HepG2 (cell line): ENCODE results near the gene TMC8.

Source experiments
- ARHGAP35 ChIP-seq: sonication (generic); formaldehyde crosslinking; IDR thresholded peaks from 2 replicates; pipeline ENCODE4 v1.9.0; 2022; ENCODE audit warnings: mild to moderate bottlenecking, inconsistent platforms, moderate library complexity, missing genetic modification reagents, borderline replicate concordance
- ETV5 ChIP-seq: IDR thresholded peaks from 2 replicates; pipeline ENCODE4 v1.6.1; 2018; ENCODE audit warnings: missing biosample characterization, missing genetic modification reagents, inconsistent platforms, borderline replicate concordance
- FOXA1 ChIP-seq, 2 experiments: fragments of 450-650 bp in 1 of 2; sonication (generic) in 1 of 2; formaldehyde crosslinking in 1 of 2; IDR thresholded peaks; 2 replicates each; pipeline versions ENCODE4 v1.4.0 to v1.6.1; 2016 to 2020; ENCODE audit warnings: missing genetic modification reagents in 1 of 2
- HIVEP1 ChIP-seq: sonication (generic); formaldehyde crosslinking; IDR thresholded peaks from 2 replicates; pipeline ENCODE4 v1.4.0; 2020; ENCODE audit warnings: mild to moderate bottlenecking, missing genetic modification reagents
- PRDM10 ChIP-seq: sonication (generic); formaldehyde crosslinking; IDR thresholded peaks from 2 replicates; pipeline ENCODE4 v1.4.0; 2020; ENCODE audit warnings: low read depth, missing genetic modification reagents
- SMC3 ChIP-seq: IDR thresholded peaks from 2 replicates; pipeline ENCODE4 v1.6.1; 2011; ENCODE audit warnings: low read length, improper control_type of control experiment
- THAP7 ChIP-seq: sonication (generic); formaldehyde crosslinking; IDR thresholded peaks from 2 replicates; pipeline ENCODE4 v1.8.1; 2023; ENCODE audit warnings: mild to moderate bottlenecking, missing genetic modification reagents
- USF2 ChIP-seq, 2 experiments: sonication (generic) in 1 of 2; formaldehyde crosslinking in 1 of 2; IDR thresholded peaks; 2 replicates each; pipeline versions ENCODE4 v1.5.1 to v1.6.1; 2011 to 2020; ENCODE audit warnings: borderline replicate concordance in 1 of 2, low read depth in 1 of 2, low read length in 1 of 2, mild to moderate bottlenecking in 1 of 2, missing genetic modification reagents in 1 of 2, moderate library complexity in 1 of 2
- ZNF253 ChIP-seq: sonication (generic); formaldehyde crosslinking; IDR thresholded peaks from 2 replicates; pipeline ENCODE4 v1.8.0; 2022; ENCODE audit warnings: mild to moderate bottlenecking, missing genetic modification reagents, borderline replicate concordance
- ZNF362 ChIP-seq: sonication (generic); formaldehyde crosslinking; IDR thresholded peaks from 2 replicates; pipeline ENCODE4 v1.4.0; 2020; ENCODE audit warnings: missing genetic modification reagents, mild to moderate bottlenecking, borderline replicate concordance
- ZNF674 ChIP-seq: sonication (generic); formaldehyde crosslinking; IDR thresholded peaks from 2 replicates; pipeline ENCODE4 v1.5.0; 2020; ENCODE audit warnings: low read depth, mild to moderate bottlenecking, missing genetic modification reagents
- TF ChIP-seq, protein P1 (sequence below): conservative IDR thresholded peaks from 2 replicates; pipeline ENCODE4 v1.6.1; 2018; ENCODE audit warnings: missing genetic modification reagents

- TF ChIP-seq ZNF362 = no peak
- TF ChIP-seq ETV5 (CRISPR knock-in tag) = no peak
- TF ChIP-seq PRDM10 (CRISPR knock-in tag) = no peak
- TF ChIP-seq HIVEP1 (CRISPR knock-in tag) = no peak
- no peak for TF ChIP-seq ZNF674
- TF ChIP-seq ZNF253 = no peak
- TF ChIP-seq, protein P1, sequence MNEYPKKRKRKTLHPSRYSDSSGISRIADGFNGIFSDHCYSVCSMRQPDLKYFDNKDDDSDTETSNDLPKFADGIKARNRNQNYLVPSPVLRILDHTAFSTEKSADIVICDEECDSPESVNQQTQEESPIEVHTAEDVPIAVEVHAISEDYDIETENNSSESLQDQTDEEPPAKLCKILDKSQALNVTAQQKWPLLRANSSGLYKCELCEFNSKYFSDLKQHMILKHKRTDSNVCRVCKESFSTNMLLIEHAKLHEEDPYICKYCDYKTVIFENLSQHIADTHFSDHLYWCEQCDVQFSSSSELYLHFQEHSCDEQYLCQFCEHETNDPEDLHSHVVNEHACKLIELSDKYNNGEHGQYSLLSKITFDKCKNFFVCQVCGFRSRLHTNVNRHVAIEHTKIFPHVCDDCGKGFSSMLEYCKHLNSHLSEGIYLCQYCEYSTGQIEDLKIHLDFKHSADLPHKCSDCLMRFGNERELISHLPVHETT (CRISPR knock-in tag) = no peak
- no peak for TF ChIP-seq USF2 (IDR thresholded peaks at IDR 0.05; ENCODE audit: low read depth, low read length)
- TF ChIP-seq USF2 (CRISPR knock-in tag; IDR thresholded peaks at IDR 0.05; ENCODE audit: borderline replicate concordance) = no peak
- no peak for TF ChIP-seq FOXA1 (IDR thresholded peaks at IDR 0.05)
- TF ChIP-seq FOXA1 (CRISPR knock-in tag; IDR thresholded peaks at IDR 0.05) = no peak
- TF ChIP-seq ARHGAP35 (CRISPR knock-in tag) = no peak
- no peak for TF ChIP-seq SMC3
- TF ChIP-seq THAP7 (CRISPR knock-in tag) = no peak
These were observed 34.4 kb downstream of the TMC8 start for GRCh38 chr17:78164748-78165607.
